Measurements from ENCODE around the gene TASP1. TPM values are rescaled to one million over a fixed set of nuclear protein-coding genes. Genes with fewer than 3 reads are reported as not detected.
"Not testable (repeated sequence)": the region's sequence is repeated elsewhere in the genome, so short reads cannot be mapped to it uniquely, and the experiment has no call there.

TASP1 gene
- polyA plus RNA-seq, 1 donor = 6.6 TPM

- DNase-seq = no peak
These were observed 242.7 kb downstream of the TASP1 start for GRCh38 chr20:13396022-13396421.

GRCh38 chr20:13395232-13395631, 243.5 kb downstream of the TASP1 start:
- DNase-seq = no peak

GRCh38 chr20:13392391-13392790, 246.3 kb downstream of the TASP1 start:
- no peak for DNase-seq

GRCh38 chr20:13389115-13389514, 249.6 kb downstream of the TASP1 start:
- DNase-seq = no peak

GRCh38 chr20:13384132-13384531, 254.6 kb downstream of the TASP1 start:
- DNase-seq = no peak

- DNase-seq = no peak
These were observed 255.9 kb downstream of the TASP1 start for GRCh38 chr20:13382786-13383185.

- DNase-seq = not testable (repeated sequence)
These were observed 258.1 kb downstream of the TASP1 start for GRCh38 chr20:13380497-13381229.

GRCh38 chr20:13373400-13373799, 265.3 kb downstream of the TASP1 start:
- DNase-seq = no peak

- DNase-seq = no peak
These were observed 274.2 kb downstream of the TASP1 start for GRCh38 chr20:13364278-13365170.

GRCh38 chr20:13363473-13363872, 275.3 kb downstream of the TASP1 start:
- DNase-seq = no peak

GRCh38 chr20:13362165-13362564, 276.6 kb downstream of the TASP1 start:
- not testable (repeated sequence) for DNase-seq

GRCh38 chr20:13358936-13359335, 279.8 kb downstream of the TASP1 start:
- not testable (repeated sequence) for DNase-seq

GRCh38 chr20:13357782-13358181, 280.9 kb downstream of the TASP1 start:
- not testable (repeated sequence) for DNase-seq

- no peak for DNase-seq
These were observed 282.1 kb downstream of the TASP1 start for GRCh38 chr20:13356591-13356990.

- DNase-seq = no peak
These were observed 282.7 kb downstream of the TASP1 start for GRCh38 chr20:13355941-13356486.

GRCh38 chr20:13355411-13355810, 283.3 kb downstream of the TASP1 start:
- DNase-seq = no peak

- DNase-seq = no peak
These were observed 285.3 kb downstream of the TASP1 start for GRCh38 chr20:13353261-13353945.

- no peak for DNase-seq
These were observed 289.5 kb downstream of the TASP1 start for GRCh38 chr20:13349235-13349604.

GRCh38 chr20:13348311-13349234, 290.2 kb downstream of the TASP1 start:
- DNase-seq = no peak

GRCh38 chr20:13344671-13345070, 294.1 kb downstream of the TASP1 start:
- no peak for DNase-seq

GRCh38 chr20:13342469-13343242, 296.1 kb downstream of the TASP1 start:
- DNase-seq = no peak

All from hindlimb muscle (tissue), 1 donor.